ENCODE data around the gene CEACAM1. TPM values are rescaled to one million over a fixed set of nuclear protein-coding genes. Genes with fewer than 3 reads are reported as not detected.
"Not testable (repeated sequence)": the region's sequence is repeated elsewhere in the genome, so short reads cannot be mapped to it uniquely, and the experiment has no call there.

The CEACAM1 gene
- total RNA-seq, 1 donor, result not detected

DNA sequence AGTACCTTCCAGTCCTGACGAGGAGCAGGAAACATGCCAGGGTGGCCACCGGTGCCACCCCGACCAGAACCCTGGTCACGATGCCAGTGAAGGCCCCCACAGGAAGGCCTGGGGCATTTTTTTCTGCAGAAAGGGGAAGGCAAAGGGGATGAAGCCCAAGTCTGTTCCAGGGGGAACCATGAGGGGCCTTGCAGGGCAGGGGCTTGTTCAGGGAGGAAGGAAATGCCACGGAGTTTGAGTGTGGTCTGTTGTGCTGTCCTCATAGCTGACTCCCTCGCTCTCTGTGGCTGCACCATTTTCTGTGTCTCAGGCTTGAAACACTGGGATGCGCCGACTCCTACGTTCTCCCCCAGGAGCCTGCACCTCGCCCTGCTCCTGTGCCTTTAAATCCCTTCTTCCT lies 27.5 kb upstream of the CEACAM1 start:
- TF ChIP-seq, protein P1, sequence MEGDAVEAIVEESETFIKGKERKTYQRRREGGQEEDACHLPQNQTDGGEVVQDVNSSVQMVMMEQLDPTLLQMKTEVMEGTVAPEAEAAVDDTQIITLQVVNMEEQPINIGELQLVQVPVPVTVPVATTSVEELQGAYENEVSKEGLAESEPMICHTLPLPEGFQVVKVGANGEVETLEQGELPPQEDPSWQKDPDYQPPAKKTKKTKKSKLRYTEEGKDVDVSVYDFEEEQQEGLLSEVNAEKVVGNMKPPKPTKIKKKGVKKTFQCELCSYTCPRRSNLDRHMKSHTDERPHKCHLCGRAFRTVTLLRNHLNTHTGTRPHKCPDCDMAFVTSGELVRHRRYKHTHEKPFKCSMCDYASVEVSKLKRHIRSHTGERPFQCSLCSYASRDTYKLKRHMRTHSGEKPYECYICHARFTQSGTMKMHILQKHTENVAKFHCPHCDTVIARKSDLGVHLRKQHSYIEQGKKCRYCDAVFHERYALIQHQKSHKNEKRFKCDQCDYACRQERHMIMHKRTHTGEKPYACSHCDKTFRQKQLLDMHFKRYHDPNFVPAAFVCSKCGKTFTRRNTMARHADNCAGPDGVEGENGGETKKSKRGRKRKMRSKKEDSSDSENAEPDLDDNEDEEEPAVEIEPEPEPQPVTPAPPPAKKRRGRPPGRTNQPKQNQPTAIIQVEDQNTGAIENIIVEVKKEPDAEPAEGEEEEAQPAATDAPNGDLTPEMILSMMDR (IDR thresholded peaks at IDR 0.05; ENCODE audit: insufficient read depth, low read length), result no peak

DNA sequence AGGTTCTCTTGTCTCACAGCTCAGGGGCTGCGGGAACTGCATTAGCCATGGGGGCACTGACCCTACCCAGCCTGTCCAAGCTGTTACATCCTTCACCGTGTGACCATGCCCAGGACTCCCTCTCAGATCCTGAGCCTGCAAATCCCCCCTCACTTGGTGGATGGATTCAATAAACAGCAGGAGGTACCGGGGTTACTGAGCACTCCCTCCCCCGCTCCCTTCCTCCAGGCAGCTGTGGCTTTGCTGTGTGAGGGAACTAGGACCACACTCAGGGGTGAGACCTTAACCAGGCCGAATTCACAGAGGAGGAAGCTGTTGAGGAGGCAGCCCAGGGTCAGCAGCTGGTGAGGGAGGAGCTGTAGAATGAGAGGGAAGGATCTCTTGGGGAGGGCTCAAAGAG lies 27.0 kb upstream of the CEACAM1 start:
- H3K4me3 ChIP-seq (ENCODE audit: low read depth, low read length), result no peak overlapping the region

More for the DNA sequence above, 27.5 kb upstream of the CEACAM1 start:
- no peak overlapping the region for H3K4me3 ChIP-seq (ENCODE audit: low read depth, low read length)
- no peak for DNase-seq (ENCODE audit: low read depth)

DNA sequence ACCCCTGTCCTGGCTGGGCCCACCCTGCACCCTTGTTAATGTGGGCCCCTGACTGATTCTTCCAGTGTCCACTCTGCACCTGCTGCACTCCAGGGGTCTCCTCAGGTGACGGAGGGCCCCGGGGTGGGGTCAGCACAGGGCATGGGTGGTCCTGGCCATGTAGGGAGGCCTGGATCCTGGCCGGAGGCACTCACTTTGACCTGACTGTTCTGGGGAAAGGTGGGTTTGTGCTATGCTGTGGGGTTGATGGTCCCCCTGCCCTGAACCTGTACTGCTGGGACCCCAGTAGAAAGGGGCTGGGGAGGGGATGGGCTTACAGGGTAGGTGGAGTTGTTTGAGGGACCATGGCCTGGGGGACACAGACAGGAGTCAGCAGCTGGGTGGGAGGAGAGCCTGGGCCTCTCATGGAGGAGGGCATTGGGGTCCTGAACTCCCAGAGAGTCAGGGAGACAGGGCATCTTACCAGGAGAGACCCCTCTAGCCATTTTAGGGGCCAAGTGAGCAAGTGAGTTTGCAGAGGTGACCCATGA lies 25.8 kb upstream of the CEACAM1 start:
- no peak overlapping the region for H3K4me3 ChIP-seq (ENCODE audit: low read depth, low read length)
- DNase-seq (ENCODE audit: low read depth), result no peak
- TF ChIP-seq, protein P1 (IDR thresholded peaks at IDR 0.05; ENCODE audit: insufficient read depth, low read length), result no peak

More for the DNA sequence above, 27.0 kb upstream of the CEACAM1 start:
- TF ChIP-seq, protein P1 (IDR thresholded peaks at IDR 0.05; ENCODE audit: insufficient read depth, low read length), result no peak
- DNase-seq (ENCODE audit: low read depth), result no peak

DNA sequence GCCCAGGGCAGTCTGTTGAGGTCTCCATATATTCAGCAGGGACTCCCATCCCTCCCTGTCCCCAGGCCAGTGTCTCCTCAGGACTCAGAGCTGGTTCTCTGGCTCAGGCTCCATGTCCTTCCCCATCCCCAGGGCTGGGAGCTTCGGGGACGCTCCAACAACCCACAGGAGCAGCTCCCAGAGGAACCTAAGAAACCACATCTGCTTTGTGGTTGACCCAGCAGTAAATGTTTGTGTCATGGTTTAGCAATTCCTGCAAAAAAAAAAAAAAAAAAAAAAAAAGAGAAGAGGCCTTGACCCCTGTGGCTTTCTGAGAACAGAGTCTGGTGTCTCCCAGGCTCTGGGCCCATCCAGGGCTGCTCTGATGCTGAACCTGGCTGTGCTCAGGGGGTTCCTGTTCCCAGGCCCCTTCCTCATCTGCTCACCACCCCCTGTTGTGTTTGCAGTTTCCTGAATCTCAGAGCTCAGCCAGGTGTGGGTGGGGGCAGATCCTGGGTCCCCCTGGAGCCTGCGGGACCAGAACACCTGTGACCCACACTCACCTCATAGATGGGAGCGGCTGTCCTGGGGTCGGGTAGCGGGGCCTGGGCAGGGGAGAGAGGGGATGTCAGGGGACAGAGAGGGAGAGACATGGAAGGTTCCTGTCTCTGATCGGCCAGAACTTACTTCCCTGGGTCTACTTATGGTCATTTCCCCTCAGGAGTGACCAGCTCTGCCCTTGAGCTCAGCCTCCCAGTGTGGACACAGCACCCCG lies 25.2 kb upstream of the CEACAM1 start:
- DNase-seq (ENCODE audit: low read depth), result peak; percentile 38
- TF ChIP-seq, protein P1 (IDR thresholded peaks at IDR 0.05; ENCODE audit: insufficient read depth, low read length), result no peak
- H3K4me3 ChIP-seq (ENCODE audit: low read depth, low read length), result no peak overlapping the region

DNA sequence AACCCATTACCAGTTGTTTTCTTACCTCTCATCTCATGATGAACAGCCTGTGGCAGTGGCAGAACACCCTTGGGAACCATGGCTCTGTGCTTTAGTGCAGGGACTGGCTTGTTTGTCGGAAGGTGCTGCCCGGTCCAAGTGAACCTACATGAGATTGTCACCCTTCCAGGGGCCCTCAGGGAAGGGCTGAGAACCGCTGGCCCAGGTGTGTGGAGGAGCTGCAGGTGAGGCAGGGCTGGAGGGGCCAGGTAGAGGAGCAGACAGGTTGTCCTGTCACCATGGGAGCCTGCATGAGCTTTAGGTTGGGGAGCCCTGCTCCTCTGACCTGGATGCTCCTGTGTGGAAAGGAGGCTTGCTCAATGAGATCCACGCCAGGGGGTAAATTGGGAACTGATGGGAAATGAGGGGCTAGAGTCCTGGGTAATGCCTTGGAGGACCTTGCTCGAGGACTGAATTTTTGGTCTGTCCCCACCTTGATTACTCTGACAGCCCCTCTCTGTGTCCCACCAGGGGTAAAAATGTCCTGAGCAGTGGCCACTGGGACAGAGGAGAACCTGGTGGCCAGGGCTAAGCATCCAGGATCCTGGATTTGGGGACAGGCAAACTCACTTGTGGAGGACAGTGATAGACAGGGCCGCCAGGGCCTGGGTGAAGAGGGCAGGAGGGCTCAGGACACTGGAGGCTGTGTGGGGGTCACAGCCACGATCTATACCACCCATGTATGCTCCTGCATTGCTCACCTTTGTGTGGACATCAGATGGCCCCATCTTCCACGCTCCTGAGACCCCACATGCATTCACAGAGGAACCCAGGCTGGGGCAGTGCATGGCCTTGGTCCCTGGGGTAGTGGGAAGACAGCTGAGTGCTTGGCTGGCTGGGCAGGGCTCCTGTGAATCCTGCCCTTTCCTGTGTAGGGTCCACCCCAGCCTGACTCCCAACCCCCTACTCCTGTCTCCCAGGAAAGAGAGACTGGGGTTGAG lies 24.1 kb upstream of the CEACAM1 start:
- TF ChIP-seq, protein P1 (IDR thresholded peaks at IDR 0.05; ENCODE audit: insufficient read depth, low read length), result no peak
- no peak overlapping the region for H3K4me3 ChIP-seq (ENCODE audit: low read depth, low read length)
- DNase-seq (ENCODE audit: low read depth), result no peak

DNA sequence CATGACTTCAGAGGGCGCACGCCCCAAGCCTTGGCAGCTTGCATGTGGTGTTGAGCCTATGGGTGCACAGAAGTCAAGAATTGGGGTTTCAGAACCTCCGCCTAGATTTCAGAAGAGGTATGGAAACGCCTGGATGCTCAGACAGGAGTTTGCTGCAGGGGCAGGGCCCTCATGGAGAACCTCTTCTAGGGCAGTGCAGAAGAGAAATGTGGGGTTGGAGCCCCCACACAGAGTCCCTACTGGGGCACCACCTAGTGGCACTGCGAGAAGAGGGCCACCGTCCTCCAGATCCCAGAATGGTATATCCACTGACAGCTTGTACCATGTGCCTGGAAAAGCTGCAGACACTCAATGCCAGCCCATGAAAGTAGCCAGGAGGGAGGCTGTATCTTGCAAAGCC lies 22.2 kb upstream of the CEACAM1 start:
- not testable (repeated sequence) for DNase-seq (ENCODE audit: low read depth); H3K4me3 ChIP-seq (ENCODE audit: low read depth, low read length)

DNA sequence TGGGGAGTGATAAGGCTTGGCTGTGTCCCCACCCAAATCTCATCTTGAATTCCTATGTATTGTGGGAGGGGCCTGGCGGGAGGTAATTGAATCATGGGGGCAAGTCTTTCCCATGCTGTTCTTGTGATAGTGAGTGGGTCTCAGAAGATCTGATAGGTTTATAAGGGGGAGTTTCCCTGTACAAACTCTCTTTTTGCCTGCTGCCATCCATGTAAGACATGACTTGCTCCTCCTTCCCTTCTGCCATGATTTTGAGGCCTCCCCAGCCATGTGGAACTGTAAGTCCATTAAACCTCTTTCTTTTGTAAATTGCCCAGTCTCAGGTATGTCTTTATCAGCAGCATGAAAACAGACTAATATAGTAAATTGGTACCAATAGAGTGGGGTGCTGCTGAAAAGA lies 20.8 kb upstream of the CEACAM1 start:
- not testable (repeated sequence) for DNase-seq (ENCODE audit: low read depth); H3K4me3 ChIP-seq (ENCODE audit: low read depth, low read length)

Measured in fibroblast of the aortic adventitia (primary cell).